GOT3 (cell line): ENCODE data around the gene REV3L.
"Not testable (repeated sequence)": the region's sequence is repeated elsewhere in the genome, so short reads cannot be mapped to it uniquely, and the experiment has no call there.

ENCODE experiments used
- DNase-seq: peaks from one replicate; lab custom pipeline; 2025; ENCODE audit warnings: mixed read lengths; lab: John Stamatoyannopoulos, UW

The REV3L gene

GRCh38 chr6:111294374-111294967, 188.5 kb downstream of the REV3L start:
- DNase-seq = no peak

GRCh38 chr6:111291336-111292259, 191.4 kb downstream of the REV3L start:
- DNase-seq = no peak

- not testable (repeated sequence) for DNase-seq
Measured at GRCh38 chr6:111290689-111291335, 192.2 kb downstream of the REV3L start.

GRCh38 chr6:111284356-111284755, 198.7 kb downstream of the REV3L start:
- DNase-seq = not testable (repeated sequence)

GRCh38 chr6:111283707-111284106, 199.3 kb downstream of the REV3L start:
- no peak for DNase-seq

- DNase-seq = no peak
Measured at GRCh38 chr6:111282515-111282914, 200.5 kb downstream of the REV3L start.

GRCh38 chr6:111280445-111280955, 202.5 kb downstream of the REV3L start:
- no peak for DNase-seq

GRCh38 chr6:111278731-111279130, 204.3 kb downstream of the REV3L start:
- DNase-seq = no peak

- DNase-seq = no peak
Measured at GRCh38 chr6:111277819-111278218, 205.2 kb downstream of the REV3L start.

GRCh38 chr6:111276736-111277135, 206.3 kb downstream of the REV3L start:
- no peak for DNase-seq

- no peak for DNase-seq
Measured at GRCh38 chr6:111276335-111276734, 206.7 kb downstream of the REV3L start.

- DNase-seq = no peak
Measured at GRCh38 chr6:111274593-111275217, 208.3 kb downstream of the REV3L start.

GRCh38 chr6:111270121-111270520, 212.9 kb downstream of the REV3L start:
- no peak for DNase-seq

GRCh38 chr6:111269401-111269970, 213.5 kb downstream of the REV3L start:
- DNase-seq = no peak

GRCh38 chr6:111267764-111268333, 215.2 kb downstream of the REV3L start:
- no peak for DNase-seq

GRCh38 chr6:111266276-111266675, 216.7 kb downstream of the REV3L start:
- no peak for DNase-seq

- no peak for DNase-seq
Measured at GRCh38 chr6:111265842-111266241, 217.2 kb downstream of the REV3L start.

GRCh38 chr6:111263837-111264236, 219.2 kb downstream of the REV3L start:
- DNase-seq = no peak

GRCh38 chr6:111260570-111261298, 222.3 kb downstream of the REV3L start:
- no peak for DNase-seq

- DNase-seq = peak; percentile 95
Measured at GRCh38 chr6:111259089-111259831, 223.8 kb downstream of the REV3L start.
